ENCODE measurements around the gene NFATC1. TPM values are rescaled to one million over a fixed set of nuclear protein-coding genes. Genes with fewer than 3 reads are reported as not detected.

The NFATC1 gene
- total RNA-seq, 4 donors from 2014 or later: 2.1 to 41.3 (median 7.6) TPM

DNA sequence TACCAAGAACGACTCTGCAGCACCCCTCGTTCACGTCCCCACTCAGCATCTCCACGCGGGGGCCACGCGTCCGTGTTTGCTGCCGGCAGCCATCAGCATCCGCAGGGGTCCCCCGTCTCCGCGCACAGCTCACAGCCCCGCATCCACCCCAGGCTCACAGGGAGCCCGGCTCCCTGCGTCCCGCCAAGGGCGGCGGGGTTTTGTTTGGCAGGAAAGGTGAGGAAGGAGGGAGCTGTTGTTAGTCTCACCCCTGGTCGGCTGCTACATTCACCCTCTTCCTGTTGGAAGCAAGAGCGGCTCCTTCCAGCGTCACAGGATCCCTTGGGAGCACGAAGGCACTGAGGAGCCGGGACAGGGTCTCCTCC is 152.9 kb downstream of the NFATC1 start:
- Histone ChIP-seq H3K27me3 (no peaks in the 10 kb centered on the region), H3K4me3 (no peak overlapping the region), H3K27ac (no peak overlapping the region), H3K9me3 (no peaks in the 10 kb centered on the region), H3K36me3 (no peaks in the 10 kb centered on the region), H3K4me1 (no peaks in the 10 kb centered on the region)
- DNase-seq: no peak
- TF ChIP-seq CTCF (IDR thresholded peaks at IDR 0.05) (no peak), POLR2A (IDR thresholded peaks at IDR 0.05) (no peak)

DNA sequence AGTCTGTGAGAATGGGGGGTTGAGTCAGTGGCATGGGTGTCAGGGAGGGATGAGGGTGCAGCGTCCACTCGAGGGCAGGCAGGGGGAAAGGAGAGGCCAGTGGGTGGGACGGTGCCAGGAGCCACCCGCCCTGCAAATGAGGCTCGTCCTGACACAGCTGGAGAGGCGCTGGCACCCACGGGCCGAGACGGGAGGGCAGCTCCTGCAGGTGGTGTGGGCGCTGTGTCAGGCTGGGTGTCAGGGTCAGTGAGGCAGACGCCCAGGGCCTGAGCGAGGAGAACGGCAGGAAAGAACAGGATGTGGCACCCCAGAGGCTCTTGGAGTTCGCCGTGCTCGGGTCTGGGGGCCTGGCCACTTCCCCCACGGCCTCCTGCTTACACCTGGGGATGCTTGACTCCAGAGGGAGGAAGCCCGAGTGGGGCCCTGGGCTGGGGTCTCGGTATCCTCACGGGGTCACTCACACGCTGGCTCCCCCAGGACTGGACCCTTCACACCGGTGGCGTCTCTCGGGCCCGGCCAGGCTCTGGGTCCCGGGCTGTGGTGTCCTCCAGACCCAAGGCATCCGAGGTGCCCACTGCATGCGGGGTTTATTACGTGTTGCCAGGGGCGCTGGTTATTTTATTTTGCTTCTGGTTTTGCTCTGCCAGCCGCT is 153.4 kb downstream of the NFATC1 start:
- Histone ChIP-seq H3K4me3 (no peak overlapping the region), H3K27ac (no peak overlapping the region), H3K27me3 (no peaks in the 10 kb centered on the region), H3K4me1 (no peaks in the 10 kb centered on the region), H3K9me3 (no peaks in the 10 kb centered on the region), H3K36me3 (no peaks in the 10 kb centered on the region)
- peak in 2 of 3 donors; percentile 40 to 42 for DNase-seq
- TF ChIP-seq CTCF (IDR thresholded peaks at IDR 0.05) (no peak), POLR2A (IDR thresholded peaks at IDR 0.05) (no peak)

DNA sequence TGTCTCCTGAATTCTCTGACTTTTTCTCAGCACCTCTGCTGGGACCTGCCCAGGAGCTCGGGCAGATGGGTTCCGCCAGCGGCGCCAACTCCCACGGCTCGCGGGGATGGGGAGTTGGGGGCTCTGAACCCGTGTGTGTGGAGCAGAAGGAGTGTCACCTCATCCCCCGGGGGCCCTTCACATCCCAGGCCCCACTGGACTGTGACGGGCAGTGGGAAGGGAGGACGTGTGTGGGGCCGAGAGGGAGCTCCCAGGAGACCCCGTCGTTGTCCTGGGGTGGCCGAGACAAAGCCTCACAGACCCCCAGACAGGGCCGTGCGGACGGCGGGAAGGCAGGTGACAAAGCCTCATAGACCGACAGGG is 153.9 kb downstream of the NFATC1 start:
- Histone ChIP-seq H3K36me3 (no peaks in the 10 kb centered on the region), H3K9me3 (no peaks in the 10 kb centered on the region), H3K4me3 (no peak overlapping the region), H3K27me3 (no peaks in the 10 kb centered on the region), H3K27ac (no peak overlapping the region), H3K4me1 (no peaks in the 10 kb centered on the region)
- TF ChIP-seq CTCF (IDR thresholded peaks at IDR 0.05): no peak
- no peak for TF ChIP-seq POLR2A (IDR thresholded peaks at IDR 0.05)
- peak in 1 of 3 donors; percentile 35 for DNase-seq

GRCh38 chr18:79552140-79552631 is 156.5 kb downstream of the NFATC1 start:
- no peaks in the 10 kb centered on the region for H3K27me3 ChIP-seq
- TF ChIP-seq CTCF (IDR thresholded peaks at IDR 0.05) (no peak), POLR2A (IDR thresholded peaks at IDR 0.05) (no peak)
- no peaks in the 10 kb centered on the region for H3K9me3 ChIP-seq
- peak in 2 of 3 donors; percentile 28 to 31 for DNase-seq
- H3K36me3 ChIP-seq: no peaks in the 10 kb centered on the region
- H3K27ac ChIP-seq: no peak overlapping the region
- H3K4me1 ChIP-seq: no peaks in the 10 kb centered on the region
- H3K4me3 ChIP-seq: no peak overlapping the region

- Histone ChIP-seq H3K27me3 (no peaks in the 10 kb centered on the region), H3K4me3 (no peak overlapping the region), H3K36me3 (no peaks in the 10 kb centered on the region), H3K4me1 (no peaks in the 10 kb centered on the region), H3K9me3 (no peaks in the 10 kb centered on the region), H3K27ac (no peak overlapping the region)
- TF ChIP-seq CTCF (IDR thresholded peaks at IDR 0.05) (no peak), POLR2A (IDR thresholded peaks at IDR 0.05) (no peak)
- peak in 2 of 3 donors; percentile 25 to 34 for DNase-seq
These were observed 157.0 kb downstream of the NFATC1 start for GRCh38 chr18:79552696-79553095.
